Stimulated activated naive CD4-positive, alpha-beta T cell (primary cell): ENCODE measurements around the gene SLC6A17.

Experiments used
- DNase-seq, 6 experiments: peaks; one replicate each; lab custom pipeline; 2025; lab: John Stamatoyannopoulos, UW

The SLC6A17 gene

DNA sequence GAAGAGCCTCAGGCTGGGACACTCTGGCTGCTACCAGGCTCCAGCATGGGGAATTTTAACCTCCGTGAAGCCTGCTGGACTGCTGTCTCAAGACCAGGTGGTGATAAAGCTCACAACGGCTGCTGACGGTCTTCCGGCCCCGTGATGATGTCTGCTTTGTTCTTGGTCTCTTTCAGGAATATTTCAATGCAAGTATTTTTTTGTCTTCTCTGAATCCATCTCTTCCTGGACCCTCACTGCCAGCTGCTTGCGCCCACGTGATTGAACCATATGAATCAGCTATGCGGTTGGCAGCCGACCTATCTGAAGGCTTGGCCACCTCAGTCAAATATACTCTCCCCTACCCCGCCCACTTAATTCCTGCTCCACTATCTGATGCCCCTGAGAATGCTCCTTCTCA lies 14.6 kb upstream of the SLC6A17 start:
- DNase-seq = no peak

DNA sequence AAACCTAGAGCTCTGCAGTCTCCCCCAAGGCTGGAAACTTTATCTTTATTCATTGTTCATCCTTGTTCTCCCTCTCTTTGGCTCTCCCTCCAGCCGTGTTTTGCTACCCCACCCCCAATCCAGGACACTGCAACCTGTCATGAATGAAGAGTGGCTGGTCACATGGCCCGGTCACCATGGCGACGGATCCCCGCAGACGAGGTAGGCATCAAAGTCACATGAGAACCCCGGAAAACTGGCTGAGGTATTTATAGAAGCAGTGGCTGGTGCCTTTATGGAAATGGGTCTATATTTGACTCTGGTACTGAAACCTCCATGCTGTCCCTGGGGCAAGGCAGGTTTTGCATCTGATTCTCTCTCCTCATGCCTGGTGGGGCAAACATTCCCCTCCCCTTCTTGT lies 13.4 kb upstream of the SLC6A17 start:
- DNase-seq = peak in 3 of 6 experiments; percentile 2 to 25 (median 13)

DNA sequence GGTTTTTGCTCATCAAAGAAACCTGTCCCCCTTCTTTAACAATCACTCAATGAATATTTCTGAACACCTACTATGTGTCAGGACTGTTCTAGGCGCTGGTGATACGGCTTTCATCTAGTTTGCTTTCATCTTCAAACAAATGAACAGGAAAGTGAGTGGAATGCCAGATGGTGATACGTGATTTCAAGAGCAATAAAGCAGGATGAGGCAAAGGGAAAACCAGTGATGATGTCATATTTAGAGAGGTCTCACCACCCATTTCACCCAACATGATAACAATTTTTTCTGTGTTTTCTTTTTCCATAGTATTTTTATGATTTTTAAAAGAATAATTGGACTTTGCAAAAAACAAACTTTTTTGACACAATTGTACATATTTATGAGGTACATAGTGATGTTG lies 11.3 kb upstream of the SLC6A17 start:
- no peak for DNase-seq

DNA sequence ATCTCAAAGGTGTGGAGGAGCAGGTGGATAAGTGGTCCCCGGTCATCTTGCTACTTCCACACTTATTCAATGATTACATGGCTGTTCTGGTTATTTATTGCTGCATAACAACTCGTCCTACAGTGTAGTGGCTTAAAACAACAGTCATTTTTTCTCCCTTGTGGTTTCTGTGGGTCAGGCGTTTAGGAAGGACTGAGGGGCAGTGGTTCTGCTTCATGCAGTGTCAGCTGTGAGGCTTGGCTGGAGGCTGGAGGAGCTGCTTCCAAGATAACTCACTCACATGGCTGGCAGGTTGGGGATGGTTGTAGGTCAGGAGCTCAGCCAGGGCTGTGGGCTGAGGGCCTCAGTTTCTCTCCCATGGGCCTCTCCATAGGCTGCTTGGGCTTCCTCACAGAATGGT lies 5.9 kb upstream of the SLC6A17 start:
- no peak for DNase-seq

DNA sequence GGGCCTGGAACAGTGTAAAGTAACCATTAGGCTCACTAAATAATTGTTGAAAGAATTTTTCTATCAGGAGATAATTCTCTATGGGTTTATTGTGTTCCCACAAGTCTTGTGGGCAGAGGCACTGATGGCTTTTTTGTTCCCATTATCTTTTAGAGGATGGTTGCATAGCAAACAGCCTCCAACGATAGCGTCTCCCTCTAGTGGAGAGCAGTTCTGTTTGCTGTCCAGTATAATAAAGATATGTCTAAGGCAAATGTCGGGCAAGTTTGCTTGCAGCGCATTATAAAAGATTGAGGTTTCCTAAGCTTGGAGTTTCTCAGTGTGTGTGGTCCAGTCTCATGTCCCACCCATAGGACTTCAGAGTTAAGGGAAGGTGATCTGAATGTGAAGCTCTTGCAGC lies 1.3 kb upstream of the SLC6A17 start:
- DNase-seq = no peak

DNA sequence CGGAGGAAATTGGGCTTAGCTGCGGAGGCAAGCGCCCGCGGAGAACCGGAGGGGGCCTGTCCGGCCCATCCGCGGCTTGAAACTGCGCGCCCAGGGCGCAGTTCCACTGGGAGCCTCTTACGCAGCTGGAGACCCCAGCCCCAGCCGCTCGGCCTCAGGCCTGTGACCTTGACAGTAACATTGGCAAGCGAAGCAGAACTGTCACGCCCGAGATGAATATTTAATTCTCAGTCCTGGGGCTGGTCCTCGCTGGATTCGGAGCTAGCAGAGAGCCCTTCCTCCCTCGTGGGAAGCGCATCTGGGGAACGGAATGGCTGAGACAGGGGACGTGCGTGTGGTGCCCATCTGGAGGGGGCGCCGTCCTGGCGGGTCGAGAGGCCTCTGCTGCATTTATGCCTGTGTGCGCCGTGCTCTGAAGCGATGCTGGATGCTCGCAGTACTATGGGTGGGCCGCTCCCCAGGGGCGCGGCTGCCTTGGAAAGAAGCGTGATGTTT lies 928 bp downstream of the SLC6A17 start:
- no peak for DNase-seq

DNA sequence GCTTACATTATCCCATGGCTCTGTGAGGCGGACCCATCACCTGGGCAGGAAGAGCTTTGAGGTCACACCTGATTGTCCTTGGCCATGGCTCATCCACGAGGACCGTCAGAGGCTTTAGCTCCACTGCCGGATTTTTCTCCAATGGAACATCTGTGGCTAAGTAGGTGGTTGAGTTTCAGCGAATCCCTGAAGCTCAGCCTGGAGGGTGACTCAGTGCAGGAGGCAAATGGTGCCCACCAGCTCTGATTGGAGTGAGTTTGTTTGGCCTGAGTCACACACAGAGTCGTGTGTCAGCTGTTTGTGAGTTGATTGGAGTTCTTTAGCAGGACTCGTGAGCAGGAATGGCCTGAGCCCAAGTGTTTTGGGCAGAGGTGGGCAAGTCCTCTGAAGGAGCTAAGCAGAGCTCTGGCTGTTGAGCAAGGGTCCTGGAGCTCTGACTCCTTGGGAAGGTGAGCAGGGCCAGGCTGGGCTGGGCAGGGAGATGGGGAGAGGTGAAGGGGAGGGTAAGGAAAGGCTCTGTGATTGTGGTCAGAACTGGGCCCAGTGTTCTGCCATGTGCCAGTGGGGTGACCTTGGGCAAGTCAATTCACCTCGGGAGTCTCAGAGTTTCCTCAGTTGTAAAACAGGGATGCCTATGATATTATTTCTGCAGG lies 2.0 kb downstream of the SLC6A17 start:
- DNase-seq = no peak

DNA sequence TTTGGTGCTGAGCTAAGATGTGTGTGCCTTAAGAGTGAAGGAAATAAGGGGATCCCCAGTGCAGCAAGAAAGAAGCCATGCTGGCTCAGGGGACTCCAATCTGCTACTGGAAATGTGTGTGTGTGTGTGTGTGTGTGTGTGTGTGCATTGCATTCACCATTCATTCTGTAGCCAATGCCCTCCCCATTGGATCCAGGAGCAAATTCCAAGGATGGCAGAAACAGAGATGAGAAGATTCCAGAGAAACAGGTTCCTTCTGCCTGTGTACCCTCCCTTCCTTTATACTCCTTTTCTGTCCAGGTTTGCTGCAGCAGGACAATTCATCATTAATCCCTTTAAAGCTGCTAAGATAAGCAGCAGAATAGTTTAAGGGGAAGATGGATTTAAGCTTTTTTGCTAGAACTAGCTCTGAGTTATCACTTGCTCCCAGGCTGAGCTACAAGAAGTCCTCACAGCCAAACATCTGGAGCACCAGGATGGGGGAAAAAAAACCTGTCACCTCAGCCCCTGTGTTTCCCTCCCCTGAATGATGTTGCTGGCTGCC lies 3.2 kb downstream of the SLC6A17 start:
- DNase-seq = no peak

DNA sequence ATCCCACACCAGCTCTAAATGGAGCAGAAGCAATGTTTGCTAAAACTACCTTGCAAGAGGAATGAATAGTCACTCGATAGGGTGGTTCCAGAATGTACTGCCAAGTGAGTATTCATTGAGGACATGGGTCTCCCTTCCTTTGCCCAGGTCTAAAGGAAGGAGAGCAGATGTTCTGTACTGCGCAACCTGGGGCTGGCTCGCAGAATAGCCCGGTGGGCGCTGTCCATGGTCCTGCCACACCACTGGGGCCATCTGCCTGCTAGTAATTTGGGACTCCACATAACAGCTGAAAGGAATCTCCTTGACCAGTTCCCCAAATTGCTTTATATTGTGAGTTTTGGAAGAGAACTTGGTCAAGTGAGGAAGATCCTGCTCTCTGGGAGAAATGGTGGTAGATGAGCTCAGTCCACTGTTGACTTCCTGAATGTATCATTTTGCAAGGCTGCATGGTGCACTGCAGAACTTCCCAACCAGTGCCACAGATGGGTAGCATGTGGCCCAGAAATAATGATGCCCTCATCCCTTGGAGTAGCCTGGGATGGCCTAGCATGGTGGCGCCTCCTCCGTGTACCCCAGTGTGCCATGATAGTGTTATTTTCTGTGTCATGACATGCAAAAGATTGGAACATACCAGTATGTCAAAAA lies 5.7 kb downstream of the SLC6A17 start:
- peak in 4 of 6 experiments; percentile 6 to 37 (median 21) for DNase-seq

DNA sequence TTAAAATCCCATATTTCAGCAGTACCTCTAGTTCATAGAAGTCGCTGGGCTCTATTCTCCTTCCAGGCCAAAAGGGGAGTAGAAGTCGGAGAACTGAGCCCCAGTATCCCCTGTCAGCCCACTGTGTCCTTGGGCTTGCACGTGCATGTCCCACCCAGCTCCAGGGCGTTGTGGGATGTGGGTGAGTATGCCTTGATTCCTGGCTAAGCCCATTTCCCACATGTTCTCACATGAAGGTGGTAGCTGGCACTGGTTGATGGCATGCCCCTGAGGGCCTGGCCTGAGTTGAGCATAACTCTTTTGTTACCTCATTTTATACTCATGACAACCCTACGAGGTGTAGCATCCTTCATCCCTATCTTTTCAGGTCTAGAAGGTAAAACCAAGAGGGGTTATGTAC lies 8.0 kb downstream of the SLC6A17 start:
- no peak for DNase-seq

DNA sequence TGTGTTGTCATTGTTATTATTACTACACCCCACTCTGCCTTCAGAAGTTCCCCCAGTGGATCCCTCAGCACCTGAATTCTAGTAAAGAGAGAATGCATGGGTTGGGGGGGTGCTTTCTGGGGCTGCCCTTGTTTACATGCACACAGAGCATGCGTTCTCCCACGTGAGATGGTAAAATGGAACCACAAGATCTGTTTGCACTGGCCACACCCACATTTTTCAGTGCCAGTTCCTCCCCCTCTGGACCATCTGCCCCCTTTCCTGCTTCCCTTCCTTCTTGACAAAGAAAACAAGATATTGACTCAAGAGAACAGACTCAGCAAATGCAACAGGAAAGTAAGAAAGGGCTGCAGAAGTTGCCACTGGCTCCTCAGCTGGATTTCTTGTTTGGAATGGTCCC lies 8.9 kb downstream of the SLC6A17 start:
- no peak for DNase-seq

DNA sequence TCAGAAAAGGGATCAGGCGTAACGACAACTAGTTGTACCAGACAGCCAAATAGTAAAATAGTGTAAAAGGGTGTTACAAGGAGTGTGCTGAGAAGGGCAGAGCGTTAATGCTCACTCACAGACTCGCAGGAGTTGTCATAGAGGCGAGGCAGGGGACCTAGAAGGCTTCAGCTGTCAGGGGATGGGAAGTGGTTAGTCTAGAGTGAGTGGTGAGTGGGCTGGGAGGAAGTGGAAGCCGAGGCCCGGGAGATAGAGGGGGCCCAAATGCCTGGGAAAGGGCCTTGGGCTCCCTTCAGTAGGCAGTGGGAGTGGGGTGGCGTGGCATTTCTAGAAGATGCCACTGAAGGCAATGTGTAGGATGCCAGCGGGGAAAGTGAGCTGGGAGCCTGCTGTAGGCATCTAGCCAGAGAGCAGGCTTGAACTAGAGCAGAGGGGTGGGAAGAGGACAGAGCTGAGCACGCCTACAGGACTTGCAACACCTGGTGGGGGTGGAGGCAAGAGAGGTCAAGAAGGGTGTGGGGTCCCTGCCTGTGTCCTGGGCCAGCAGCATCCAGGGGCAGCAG lies 10.3 kb downstream of the SLC6A17 start:
- DNase-seq = no peak

DNA sequence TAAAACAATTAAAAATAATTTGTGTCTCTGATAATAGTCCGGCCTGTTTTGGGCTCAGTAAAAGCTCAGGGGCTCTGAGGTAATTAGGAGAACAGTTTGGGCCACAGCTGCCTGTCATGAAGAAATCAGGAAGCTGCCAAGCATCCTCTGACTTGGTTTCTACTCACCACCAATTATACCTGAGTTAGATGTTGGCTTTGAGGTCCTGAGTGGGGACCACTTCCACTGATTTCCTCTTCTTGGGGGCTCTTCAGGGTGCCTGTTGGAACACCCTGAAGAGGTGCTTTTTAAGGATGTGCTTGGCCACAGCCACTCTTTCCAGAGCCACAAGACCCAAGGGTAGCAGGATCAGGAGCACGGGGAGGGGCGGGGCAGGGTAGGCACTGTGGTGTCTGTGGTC lies 10.9 kb downstream of the SLC6A17 start:
- DNase-seq = no peak

DNA sequence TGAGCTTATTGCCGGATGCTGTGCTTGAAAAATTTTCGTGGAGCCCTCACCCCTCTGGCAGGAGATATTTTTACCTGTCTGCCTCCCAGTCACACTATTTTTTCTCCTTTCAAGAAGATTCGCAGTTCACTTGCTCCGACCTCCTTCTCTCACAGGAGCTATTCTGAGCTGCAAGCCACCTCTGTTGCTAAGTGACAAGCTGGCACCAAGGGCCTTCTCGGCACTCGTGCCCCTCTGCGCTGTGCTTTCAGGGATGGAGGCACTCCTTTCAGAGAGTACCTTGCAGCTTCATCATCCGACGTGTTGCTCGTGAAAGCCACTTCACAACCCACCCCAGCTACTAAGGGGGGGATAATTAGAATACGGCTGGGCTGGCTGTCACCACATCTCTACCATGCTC lies 11.6 kb downstream of the SLC6A17 start:
- no peak for DNase-seq

DNA sequence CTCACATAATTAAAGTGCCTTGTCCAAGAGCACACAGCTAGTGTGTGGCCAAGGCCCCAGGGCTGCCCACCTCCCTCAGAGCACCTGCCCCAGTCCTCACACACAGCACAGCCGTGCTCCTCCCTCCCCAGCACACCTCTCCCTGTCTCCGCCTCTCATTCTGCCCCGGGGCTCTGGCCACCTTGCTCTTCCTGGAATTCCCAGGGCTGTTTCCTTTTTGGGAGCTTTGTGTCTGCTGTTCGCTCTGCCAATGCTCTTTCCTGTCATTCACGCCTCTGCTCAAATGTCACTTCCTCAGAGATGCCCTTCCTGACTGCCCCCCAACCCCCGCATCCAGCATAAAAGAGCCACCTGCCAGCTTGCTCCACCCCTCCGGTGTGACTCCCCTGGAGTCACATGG lies 13.3 kb downstream of the SLC6A17 start:
- DNase-seq = no peak

DNA sequence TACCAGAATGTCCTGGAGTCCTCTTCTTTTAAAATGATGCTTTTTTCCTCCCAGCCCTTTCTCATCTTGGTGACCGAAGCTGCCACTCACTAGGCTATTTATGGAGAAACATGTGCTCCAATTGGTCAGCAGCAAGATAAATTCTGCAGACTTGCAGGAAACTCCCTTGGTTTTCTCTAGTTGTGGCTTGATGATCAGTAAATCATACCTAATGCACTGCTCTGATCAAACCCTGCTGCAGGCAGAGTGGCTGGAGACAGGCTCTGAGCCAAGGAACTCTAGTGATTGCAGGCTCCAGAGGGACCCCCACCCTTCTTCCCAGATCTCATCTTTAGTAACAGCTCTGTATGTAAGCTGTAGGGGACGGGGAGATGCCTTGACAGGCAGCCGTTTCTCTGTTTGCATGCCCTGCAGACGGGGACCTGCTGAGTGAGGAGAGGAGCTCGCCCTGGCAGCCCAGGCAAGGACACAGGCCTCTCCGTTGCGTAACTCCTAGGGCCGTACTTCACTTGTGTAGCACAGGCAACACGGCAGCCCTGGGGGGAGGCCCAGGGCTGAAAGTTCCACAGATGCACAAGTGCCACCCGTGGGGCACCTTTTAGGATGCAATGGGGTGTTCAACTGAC lies 14.5 kb downstream of the SLC6A17 start:
- no peak for DNase-seq

DNA sequence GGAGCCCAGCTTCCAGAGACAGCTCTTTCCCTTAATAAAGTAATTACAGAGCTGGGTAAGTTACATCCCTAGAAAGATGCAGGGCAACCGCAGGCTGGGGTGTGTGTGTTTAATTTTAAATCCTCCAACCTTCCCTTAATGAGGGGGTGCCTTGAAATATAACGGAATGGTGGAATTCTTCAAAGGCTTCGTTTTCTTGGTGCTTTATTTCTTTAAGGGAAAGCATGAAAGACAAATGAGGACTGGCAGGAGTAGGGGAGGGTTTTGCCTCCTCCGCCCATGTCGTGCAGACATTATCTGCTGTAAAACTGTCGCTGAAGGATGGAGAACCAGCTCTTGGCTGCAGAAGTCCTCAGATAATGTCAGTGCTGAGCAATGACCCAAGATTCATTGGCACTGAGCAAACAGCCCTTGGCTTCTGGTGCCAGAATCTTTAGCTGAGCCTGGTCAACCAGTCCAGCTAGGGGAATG lies 15.5 kb downstream of the SLC6A17 start:
- DNase-seq = no peak

DNA sequence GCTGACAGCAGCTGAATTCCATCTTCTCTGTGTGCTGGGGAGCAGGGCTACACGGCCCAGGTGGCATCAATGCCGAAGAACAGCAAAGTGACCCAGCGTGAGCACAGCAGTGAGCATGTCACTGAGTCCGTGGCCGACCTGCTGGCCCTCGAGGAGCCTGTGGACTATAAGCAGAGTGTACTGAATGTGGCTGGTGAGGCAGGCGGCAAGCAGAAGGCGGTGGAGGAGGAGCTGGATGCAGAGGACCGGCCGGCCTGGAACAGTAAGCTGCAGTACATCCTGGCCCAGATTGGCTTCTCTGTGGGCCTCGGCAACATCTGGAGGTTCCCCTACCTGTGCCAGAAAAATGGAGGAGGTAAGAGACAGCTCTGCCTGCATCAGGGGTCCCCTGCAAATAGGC lies 16.6 kb downstream of the SLC6A17 start:
- DNase-seq = no peak

DNA sequence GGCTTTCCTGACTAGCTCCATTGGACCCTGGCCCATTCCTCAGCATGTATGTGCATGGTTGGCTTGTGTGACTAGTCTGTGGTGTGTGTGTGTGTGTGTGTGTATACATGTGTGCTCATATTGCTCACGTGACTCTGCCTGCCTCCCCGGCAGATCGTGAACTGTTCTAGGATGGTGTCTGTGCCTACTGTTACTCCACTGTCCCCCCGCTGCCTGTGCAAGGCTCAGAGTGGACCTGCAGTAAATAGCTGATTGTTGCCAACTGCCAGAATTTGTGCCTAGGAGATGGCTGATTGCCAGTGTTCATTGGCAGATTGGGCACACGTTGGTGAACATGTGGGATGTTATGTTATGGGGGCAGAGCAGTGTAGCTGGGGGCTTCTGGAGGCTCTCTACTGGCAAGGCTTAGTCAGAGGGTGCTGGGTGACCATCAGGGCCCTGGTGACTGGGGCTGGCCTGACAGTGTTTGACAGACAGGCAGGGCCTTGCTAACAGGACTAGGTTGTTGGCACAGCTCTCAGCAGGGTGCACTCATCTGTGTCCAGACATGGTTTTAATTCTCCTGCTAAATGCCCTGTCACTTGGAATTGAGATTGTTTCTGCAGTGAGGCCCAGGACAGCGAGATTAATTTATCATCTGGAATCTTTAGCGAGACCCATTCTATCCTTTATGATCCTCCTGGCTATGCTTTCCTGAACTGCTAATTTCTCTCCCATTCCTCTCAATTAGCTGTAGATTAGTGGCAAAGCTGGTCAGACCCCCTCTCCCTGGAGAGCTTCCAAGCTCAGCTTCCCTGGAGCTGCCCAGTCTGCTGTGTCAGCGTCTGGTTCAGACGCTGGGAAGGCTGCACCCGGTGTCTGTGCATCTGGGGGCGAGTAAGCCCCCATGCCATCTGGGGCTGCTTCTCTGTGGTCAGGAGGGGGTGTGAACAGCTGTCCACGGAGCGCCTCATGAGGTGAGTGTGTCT lies 20.8 kb downstream of the SLC6A17 start:
- no peak for DNase-seq

DNA sequence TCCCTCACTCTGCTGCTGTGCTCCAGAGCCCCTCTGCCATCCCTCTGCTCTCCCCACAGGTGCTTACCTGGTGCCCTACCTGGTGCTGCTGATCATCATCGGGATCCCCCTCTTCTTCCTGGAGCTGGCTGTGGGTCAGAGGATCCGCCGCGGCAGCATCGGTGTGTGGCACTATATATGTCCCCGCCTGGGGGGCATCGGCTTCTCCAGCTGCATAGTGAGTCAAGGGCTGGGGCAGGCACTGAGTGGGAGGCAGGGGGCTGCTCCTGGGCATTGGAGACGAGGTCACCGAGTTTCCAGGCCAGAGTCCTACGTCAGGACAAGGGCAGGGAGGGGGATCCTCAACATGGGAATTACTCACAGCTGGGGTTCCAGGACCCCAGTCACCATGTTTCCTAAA lies 21.7 kb downstream of the SLC6A17 start:
- DNase-seq = no peak

DNA sequence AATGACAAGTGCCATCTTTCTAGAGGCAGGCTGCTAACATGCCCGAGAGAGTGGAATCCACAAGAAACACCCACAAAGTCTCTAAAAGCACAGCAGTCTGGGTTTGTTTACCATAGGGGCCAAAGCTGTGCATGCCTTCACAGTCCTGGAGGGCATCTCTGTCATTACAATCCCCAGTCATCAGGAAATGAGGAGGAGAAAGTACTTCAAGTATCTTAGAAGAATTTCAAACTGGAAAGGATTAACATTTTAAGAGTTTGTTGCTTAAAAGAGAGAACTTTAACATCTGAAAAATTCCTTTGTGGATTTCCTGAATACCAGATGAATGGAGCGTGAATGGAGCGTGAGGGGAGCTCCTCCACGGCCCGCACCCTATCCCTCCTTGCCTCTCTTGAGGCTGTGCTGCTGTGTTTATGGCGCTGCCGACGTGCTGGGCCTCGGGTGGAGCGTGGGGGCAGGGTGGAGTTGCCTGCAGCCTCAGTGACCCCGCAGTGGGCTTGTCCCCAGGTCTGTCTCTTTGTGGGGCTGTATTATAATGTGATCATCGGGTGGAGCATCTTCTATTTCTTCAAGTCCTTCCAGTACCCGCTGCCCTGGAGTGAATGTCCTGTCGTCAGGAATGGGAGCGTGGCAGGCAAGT lies 23.3 kb downstream of the SLC6A17 start:
- DNase-seq = no peak
